ENCODE measurements around the gene FAM13A.

Gene FAM13A

GRCh38 chr4:89056953-89057398 lies at the start of gene FAM13A:
FAM13A (minus strand) TSS chr4:89057185; CDS start chr4:89056964, 221 bp downstream.
- peak within 1 kb of the TSS; percentile 82 for H3K27ac ChIP-seq
- TF ChIP-seq ZFX (IDR thresholded peaks at IDR 0.05; ENCODE audit: borderline replicate concordance) (no peak), CTCF (IDR thresholded peaks at IDR 0.05) (no peak)

- H3K27ac ChIP-seq = no peak overlapping the region
- TF ChIP-seq CTCF (IDR thresholded peaks at IDR 0.05) (no peak), ZFX (IDR thresholded peaks at IDR 0.05; ENCODE audit: borderline replicate concordance) (no peak)
These were observed 48.7 kb upstream of the FAM13A start for GRCh38 chr4:89105726-89106125.

GRCh38 chr4:89101256-89102161 lies 44.5 kb upstream of the FAM13A start:
- TF ChIP-seq ZFX (IDR thresholded peaks at IDR 0.05; ENCODE audit: borderline replicate concordance) = no peak
- TF ChIP-seq CTCF (IDR thresholded peaks at IDR 0.05) = no peak
- no peak overlapping the region for H3K27ac ChIP-seq

GRCh38 chr4:89100853-89101252 lies 43.9 kb upstream of the FAM13A start:
- TF ChIP-seq CTCF (IDR thresholded peaks at IDR 0.05) = no peak
- TF ChIP-seq ZFX (IDR thresholded peaks at IDR 0.05; ENCODE audit: borderline replicate concordance) = no peak
- no peak overlapping the region for H3K27ac ChIP-seq

- TF ChIP-seq ZFX (IDR thresholded peaks at IDR 0.05; ENCODE audit: borderline replicate concordance) (no peak), CTCF (IDR thresholded peaks at IDR 0.05) (no peak)
- no peak overlapping the region for H3K27ac ChIP-seq
These were observed 42.5 kb upstream of the FAM13A start for GRCh38 chr4:89099471-89099870.

GRCh38 chr4:89099034-89099433 lies 42.0 kb upstream of the FAM13A start:
- H3K27ac ChIP-seq = no peak overlapping the region
- no peak for TF ChIP-seq ZFX (IDR thresholded peaks at IDR 0.05; ENCODE audit: borderline replicate concordance)

GRCh38 chr4:89078300-89078699 lies 21.3 kb upstream of the FAM13A start:
- TF ChIP-seq ZFX (IDR thresholded peaks at IDR 0.05; ENCODE audit: borderline replicate concordance) (no peak), CTCF (IDR thresholded peaks at IDR 0.05) (no peak)
- no peak overlapping the region for H3K27ac ChIP-seq
